GM21529 (cell line): Measurements from ENCODE around the gene TAB3.

Source experiments
- ATAC-seq: cut with Tn5 transposase; IDR thresholded peaks from one replicate; pipeline ENCODE4 v1.9.1; 2021; ENCODE audit not compliant: unreplicated experiment

TAB3 gene

DNA sequence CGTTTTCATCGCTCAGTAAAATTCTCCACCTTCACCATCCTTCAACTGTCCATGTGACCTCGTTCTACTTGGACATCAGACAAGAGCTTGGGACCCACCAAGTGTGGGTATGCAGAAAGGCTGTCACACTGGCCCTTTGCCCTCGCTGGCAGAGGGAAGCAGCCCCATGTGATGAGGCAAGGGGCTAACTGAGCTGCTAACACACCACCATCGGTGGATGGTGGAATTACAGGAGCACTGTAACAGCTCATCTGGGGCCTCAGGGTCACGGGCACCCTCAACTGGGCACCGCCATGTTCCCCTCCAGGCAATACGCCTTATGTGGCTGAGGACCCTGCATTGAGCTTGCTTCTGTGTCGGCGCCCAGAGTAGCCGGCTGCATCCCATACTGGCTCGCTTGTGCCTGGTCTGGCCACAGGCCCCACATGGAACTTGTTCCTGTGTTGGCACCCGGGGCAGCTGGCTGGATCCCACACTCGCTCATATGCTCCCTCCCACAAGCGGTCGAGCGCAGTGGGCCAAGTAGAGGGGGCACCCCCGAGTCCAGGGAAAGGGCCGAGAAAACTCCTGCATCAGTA, 109.5 kb downstream of the TAB3 start:
- ATAC-seq, result no peak

- ATAC-seq, result no peak
These were observed 111.5 kb downstream of the TAB3 start for GRCh38 chrX:30777575-30777974.
